ENCODE data around the gene DENND1A.

The DENND1A gene

GRCh38 chr9:123660691-123661466, 269.0 kb downstream of the DENND1A start:
- Histone ChIP-seq H3K9me3 (ENCODE audit: control insufficient read depth, low read length) (peaks cover 8% of the 10 kb centered on the region), H3K36me3 (ENCODE audit: control insufficient read depth, insufficient read depth, low read length) (no peaks in the 10 kb centered on the region), H3K4me3 (ENCODE audit: extremely low read depth, insufficient read depth, low read length, poor library complexity, severe bottlenecking) (no peak overlapping the region), H3K4me1 (ENCODE audit: control insufficient read depth, insufficient read depth, low read length, poor library complexity, severe bottlenecking) (peaks cover 3% of the 10 kb centered on the region), H3K27ac (ENCODE audit: low read depth, low read length, severe bottlenecking) (no peak overlapping the region)
- WGBS, 2 experiments (ENCODE audit: insufficient coverage in 2 of 2) = 75 to 81% methylated on average over 2 to 8 of the region's 9 CpGs

- H3K4me1 ChIP-seq (ENCODE audit: control insufficient read depth, insufficient read depth, low read length, poor library complexity, severe bottlenecking) = peaks cover 4% of the 10 kb centered on the region
- no peak overlapping the region for H3K27ac ChIP-seq (ENCODE audit: low read depth, low read length, severe bottlenecking)
- no peak overlapping the region for H3K4me3 ChIP-seq (ENCODE audit: extremely low read depth, insufficient read depth, low read length, poor library complexity, severe bottlenecking)
- WGBS, 2 experiments (ENCODE audit: insufficient coverage in 2 of 2) = 90% methylated on average over 1 of the region's 1 CpG; no CpG with 5 or more reads in 1 of the 2 experiments
- peaks cover 3% of the 10 kb centered on the region for H3K9me3 ChIP-seq (ENCODE audit: control insufficient read depth, low read length)
- H3K36me3 ChIP-seq (ENCODE audit: control insufficient read depth, insufficient read depth, low read length) = no peaks in the 10 kb centered on the region
These were observed 270.6 kb downstream of the DENND1A start for GRCh38 chr9:123659358-123659757.

GRCh38 chr9:123658792-123659191, 271.1 kb downstream of the DENND1A start:
- no peak overlapping the region for H3K27ac ChIP-seq (ENCODE audit: low read depth, low read length, severe bottlenecking)
- peaks cover 4% of the 10 kb centered on the region for H3K4me1 ChIP-seq (ENCODE audit: control insufficient read depth, insufficient read depth, low read length, poor library complexity, severe bottlenecking)
- peaks cover 2% of the 10 kb centered on the region for H3K9me3 ChIP-seq (ENCODE audit: control insufficient read depth, low read length)
- H3K36me3 ChIP-seq (ENCODE audit: control insufficient read depth, insufficient read depth, low read length) = no peaks in the 10 kb centered on the region
- no peak overlapping the region for H3K4me3 ChIP-seq (ENCODE audit: extremely low read depth, insufficient read depth, low read length, poor library complexity, severe bottlenecking)
- WGBS, 2 experiments (ENCODE audit: insufficient coverage in 2 of 2) = 100% methylated on average over 1 of the region's 3 CpGs

GRCh38 chr9:123657941-123658340, 272.0 kb downstream of the DENND1A start:
- no CpG with 5 or more reads among the region's 4 CpGs for WGBS, 2 experiments (ENCODE audit: insufficient coverage in 2 of 2)
- no peak overlapping the region for H3K4me3 ChIP-seq (ENCODE audit: extremely low read depth, insufficient read depth, low read length, poor library complexity, severe bottlenecking)
- H3K36me3 ChIP-seq (ENCODE audit: control insufficient read depth, insufficient read depth, low read length) = no peaks in the 10 kb centered on the region
- H3K4me1 ChIP-seq (ENCODE audit: control insufficient read depth, insufficient read depth, low read length, poor library complexity, severe bottlenecking) = peaks cover 4% of the 10 kb centered on the region
- no peak overlapping the region for H3K27ac ChIP-seq (ENCODE audit: low read depth, low read length, severe bottlenecking)
- H3K9me3 ChIP-seq (ENCODE audit: control insufficient read depth, low read length) = no peaks in the 10 kb centered on the region

- Histone ChIP-seq H3K27ac (ENCODE audit: low read depth, low read length, severe bottlenecking) (no peak overlapping the region), H3K36me3 (ENCODE audit: control insufficient read depth, insufficient read depth, low read length) (no peaks in the 10 kb centered on the region), H3K4me1 (ENCODE audit: control insufficient read depth, insufficient read depth, low read length, poor library complexity, severe bottlenecking) (peaks cover 4% of the 10 kb centered on the region), H3K4me3 (ENCODE audit: extremely low read depth, insufficient read depth, low read length, poor library complexity, severe bottlenecking) (no peak overlapping the region), H3K9me3 (ENCODE audit: control insufficient read depth, low read length) (no peaks in the 10 kb centered on the region)
- 76% methylated on average over 3 to 4 of the region's 7 CpGs for WGBS, 2 experiments (ENCODE audit: insufficient coverage in 2 of 2)
These were observed 272.8 kb downstream of the DENND1A start for GRCh38 chr9:123657099-123657498.

GRCh38 chr9:123656565-123656964, 273.4 kb downstream of the DENND1A start:
- H3K4me3 ChIP-seq (ENCODE audit: extremely low read depth, insufficient read depth, low read length, poor library complexity, severe bottlenecking) = no peak overlapping the region
- WGBS, 2 experiments (ENCODE audit: insufficient coverage in 2 of 2) = 80% methylated on average over 1 of the region's 1 CpG; no CpG with 5 or more reads in 1 of the 2 experiments
- no peak overlapping the region for H3K27ac ChIP-seq (ENCODE audit: low read depth, low read length, severe bottlenecking)
- H3K9me3 ChIP-seq (ENCODE audit: control insufficient read depth, low read length) = no peaks in the 10 kb centered on the region
- no peaks in the 10 kb centered on the region for H3K36me3 ChIP-seq (ENCODE audit: control insufficient read depth, insufficient read depth, low read length)
- peaks cover 4% of the 10 kb centered on the region for H3K4me1 ChIP-seq (ENCODE audit: control insufficient read depth, insufficient read depth, low read length, poor library complexity, severe bottlenecking)

GRCh38 chr9:123655681-123656423, 274.1 kb downstream of the DENND1A start:
- WGBS, 2 experiments (ENCODE audit: insufficient coverage in 2 of 2) = 75 to 76% methylated on average over 6 to 9 of the region's 9 CpGs
- Histone ChIP-seq H3K27ac (ENCODE audit: low read depth, low read length, severe bottlenecking) (peak overlapping the region; percentile 26), H3K9me3 (ENCODE audit: control insufficient read depth, low read length) (no peaks in the 10 kb centered on the region), H3K4me1 (ENCODE audit: control insufficient read depth, insufficient read depth, low read length, poor library complexity, severe bottlenecking) (peaks cover 4% of the 10 kb centered on the region), H3K4me3 (ENCODE audit: extremely low read depth, insufficient read depth, low read length, poor library complexity, severe bottlenecking) (no peak overlapping the region), H3K36me3 (ENCODE audit: control insufficient read depth, insufficient read depth, low read length) (no peaks in the 10 kb centered on the region)

- H3K4me1 ChIP-seq (ENCODE audit: control insufficient read depth, insufficient read depth, low read length, poor library complexity, severe bottlenecking) = peaks cover 4% of the 10 kb centered on the region
- H3K9me3 ChIP-seq (ENCODE audit: control insufficient read depth, low read length) = no peaks in the 10 kb centered on the region
- no peak overlapping the region for H3K4me3 ChIP-seq (ENCODE audit: extremely low read depth, insufficient read depth, low read length, poor library complexity, severe bottlenecking)
- H3K36me3 ChIP-seq (ENCODE audit: control insufficient read depth, insufficient read depth, low read length) = no peaks in the 10 kb centered on the region
- no peak overlapping the region for H3K27ac ChIP-seq (ENCODE audit: low read depth, low read length, severe bottlenecking)
- WGBS, 2 experiments (ENCODE audit: insufficient coverage in 2 of 2) = 95 to 97% methylated on average over 10 of the region's 12 CpGs
These were observed 274.8 kb downstream of the DENND1A start for GRCh38 chr9:123654994-123655637.

- 84 to 91% methylated on average over 5 to 10 of the region's 13 CpGs for WGBS, 2 experiments (ENCODE audit: insufficient coverage in 2 of 2)
- Histone ChIP-seq H3K27ac (ENCODE audit: low read depth, low read length, severe bottlenecking) (no peak overlapping the region), H3K4me3 (ENCODE audit: extremely low read depth, insufficient read depth, low read length, poor library complexity, severe bottlenecking) (no peak overlapping the region), H3K36me3 (ENCODE audit: control insufficient read depth, insufficient read depth, low read length) (no peaks in the 10 kb centered on the region), H3K4me1 (ENCODE audit: control insufficient read depth, insufficient read depth, low read length, poor library complexity, severe bottlenecking) (peaks cover 4% of the 10 kb centered on the region), H3K9me3 (ENCODE audit: control insufficient read depth, low read length) (no peaks in the 10 kb centered on the region)
These were observed 275.5 kb downstream of the DENND1A start for GRCh38 chr9:123654218-123654993.

GRCh38 chr9:123652416-123652815, 277.5 kb downstream of the DENND1A start:
- H3K27ac ChIP-seq (ENCODE audit: low read depth, low read length, severe bottlenecking) = no peak overlapping the region
- peaks cover 4% of the 10 kb centered on the region for H3K4me1 ChIP-seq (ENCODE audit: control insufficient read depth, insufficient read depth, low read length, poor library complexity, severe bottlenecking)
- H3K9me3 ChIP-seq (ENCODE audit: control insufficient read depth, low read length) = no peaks in the 10 kb centered on the region
- H3K4me3 ChIP-seq (ENCODE audit: extremely low read depth, insufficient read depth, low read length, poor library complexity, severe bottlenecking) = no peak overlapping the region
- WGBS, 2 experiments (ENCODE audit: insufficient coverage in 2 of 2) = 82% methylated on average over 3 to 5 of the region's 7 CpGs
- H3K36me3 ChIP-seq (ENCODE audit: control insufficient read depth, insufficient read depth, low read length) = no peaks in the 10 kb centered on the region
